Left ventricle myocardium inferior (tissue), 1 donor: ENCODE data around the gene CHCHD6. TPM values are rescaled to one million over a fixed set of nuclear protein-coding genes. Genes with fewer than 3 reads are reported as not detected.

ENCODE experiments used
- DNase-seq: peaks from one replicate; pipeline ENCODE4 v3.0.0-alpha.2; 2020
- H3K27ac ChIP-seq: fragments of 200-600 bp; replicated peaks from 2 replicates; pipeline ENCODE4 v1.8.0; 2021
- H3K27me3 ChIP-seq: fragments of 200-600 bp; 2 replicates; pipeline ENCODE4 v1.8.0; 2021; ENCODE audit warnings: low read depth
- H3K36me3 ChIP-seq: fragments of 200-600 bp; 2 replicates; pipeline ENCODE4 v1.8.0; 2021
- H3K4me1 ChIP-seq: fragments of 200-600 bp; 2 replicates; pipeline ENCODE4 v1.8.0; 2021
- H3K4me3 ChIP-seq: fragments of 200-600 bp; 2 replicates; pipeline ENCODE4 v1.8.0; 2021; ENCODE audit warnings: mild to moderate bottlenecking, moderate library complexity
- H3K9me3 ChIP-seq: fragments of 200-600 bp; replicated peaks from 2 replicates; pipeline ENCODE4 v1.8.0; 2021
- intact Hi-C: fragments of 100-400 bp; cut with micrococcal nuclease; formaldehyde crosslinking; loops from one replicate; pipeline ENCODE4 v1.11.0; 2022
- total RNA-seq: library from RNA; stranded (reverse); fragmentation: NEBNext Ultra II Directional; extraction: Animal tissue kit (Norgen Biotek cat#: 25700); gene quantifications from one replicate; pipeline ENCODE4 v1.2.1, GENCODE V29; 2021
- TF ChIP-seq, protein P1 (sequence below): fragments of 200-600 bp; IDR thresholded peaks from 2 replicates; pipeline ENCODE4 v1.8.0; 2021; ENCODE audit warnings: antibody characterized with exemption, mild to moderate bottlenecking, borderline replicate concordance
- donor health status: DM: no; HTN: yes; CAD: no; lungs with severe emphysema.

CHCHD6 gene
- total RNA-seq, 1 donor from 2014 or later = 10.1 TPM

DNA sequence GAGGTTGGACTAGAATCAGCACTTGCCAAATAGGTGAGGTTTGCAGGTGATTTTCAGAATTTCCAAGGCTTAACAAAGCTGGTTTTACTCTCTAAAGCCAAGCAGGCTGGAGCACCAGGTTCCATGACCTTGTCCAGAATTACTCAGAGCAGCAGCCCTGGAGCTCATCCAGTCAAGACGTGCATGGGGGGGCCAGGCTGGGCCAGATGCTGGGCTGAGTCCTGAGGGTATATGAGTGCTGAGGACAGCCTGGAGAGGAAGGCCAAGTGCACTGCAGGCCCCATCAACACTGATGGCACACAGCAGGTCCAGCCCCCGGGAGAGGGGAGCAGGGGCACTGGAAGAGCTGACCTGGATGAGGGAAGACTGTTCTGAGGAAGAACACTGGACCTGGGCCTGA is 46.1 kb upstream of the CHCHD6 start:
- Histone ChIP-seq H3K4me1 (peaks cover 18% of the 10 kb centered on the region), H3K4me3 (no peak overlapping the region), H3K9me3 (no peaks in the 10 kb centered on the region), H3K36me3 (no peaks in the 10 kb centered on the region), H3K27me3 (peaks cover 40% of the 10 kb centered on the region), H3K27ac (no peak overlapping the region)
- TF ChIP-seq, protein P1, sequence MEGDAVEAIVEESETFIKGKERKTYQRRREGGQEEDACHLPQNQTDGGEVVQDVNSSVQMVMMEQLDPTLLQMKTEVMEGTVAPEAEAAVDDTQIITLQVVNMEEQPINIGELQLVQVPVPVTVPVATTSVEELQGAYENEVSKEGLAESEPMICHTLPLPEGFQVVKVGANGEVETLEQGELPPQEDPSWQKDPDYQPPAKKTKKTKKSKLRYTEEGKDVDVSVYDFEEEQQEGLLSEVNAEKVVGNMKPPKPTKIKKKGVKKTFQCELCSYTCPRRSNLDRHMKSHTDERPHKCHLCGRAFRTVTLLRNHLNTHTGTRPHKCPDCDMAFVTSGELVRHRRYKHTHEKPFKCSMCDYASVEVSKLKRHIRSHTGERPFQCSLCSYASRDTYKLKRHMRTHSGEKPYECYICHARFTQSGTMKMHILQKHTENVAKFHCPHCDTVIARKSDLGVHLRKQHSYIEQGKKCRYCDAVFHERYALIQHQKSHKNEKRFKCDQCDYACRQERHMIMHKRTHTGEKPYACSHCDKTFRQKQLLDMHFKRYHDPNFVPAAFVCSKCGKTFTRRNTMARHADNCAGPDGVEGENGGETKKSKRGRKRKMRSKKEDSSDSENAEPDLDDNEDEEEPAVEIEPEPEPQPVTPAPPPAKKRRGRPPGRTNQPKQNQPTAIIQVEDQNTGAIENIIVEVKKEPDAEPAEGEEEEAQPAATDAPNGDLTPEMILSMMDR = no peak
- intact Hi-C loops = no loop called here
- DNase-seq = no peak

DNA sequence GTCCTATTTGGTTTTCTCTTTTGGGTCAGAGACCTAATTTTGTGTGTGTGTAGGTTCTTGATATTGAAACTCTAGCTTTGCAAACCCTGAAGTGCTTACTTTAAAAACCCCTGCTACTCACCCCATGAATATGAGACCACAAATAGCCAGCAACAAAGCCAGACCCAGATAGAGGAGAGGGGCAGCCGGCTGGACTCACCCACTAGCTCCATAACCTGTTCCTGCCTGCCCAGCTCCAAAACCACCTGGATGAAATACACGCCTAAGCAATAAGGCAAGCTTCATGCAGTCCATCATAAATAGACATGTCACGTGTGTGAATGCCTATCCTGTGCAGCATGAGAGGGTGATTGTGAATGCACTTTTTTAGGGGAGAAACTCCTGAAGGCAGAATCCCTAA is 45.5 kb upstream of the CHCHD6 start:
- Histone ChIP-seq H3K36me3 (no peaks in the 10 kb centered on the region), H3K4me1 (peaks cover 15% of the 10 kb centered on the region), H3K4me3 (no peak overlapping the region), H3K9me3 (no peaks in the 10 kb centered on the region), H3K27ac (no peak overlapping the region), H3K27me3 (peaks cover 47% of the 10 kb centered on the region)
- no peak for DNase-seq
- TF ChIP-seq, protein P1 = no peak
- intact Hi-C loops = no loop called here

DNA sequence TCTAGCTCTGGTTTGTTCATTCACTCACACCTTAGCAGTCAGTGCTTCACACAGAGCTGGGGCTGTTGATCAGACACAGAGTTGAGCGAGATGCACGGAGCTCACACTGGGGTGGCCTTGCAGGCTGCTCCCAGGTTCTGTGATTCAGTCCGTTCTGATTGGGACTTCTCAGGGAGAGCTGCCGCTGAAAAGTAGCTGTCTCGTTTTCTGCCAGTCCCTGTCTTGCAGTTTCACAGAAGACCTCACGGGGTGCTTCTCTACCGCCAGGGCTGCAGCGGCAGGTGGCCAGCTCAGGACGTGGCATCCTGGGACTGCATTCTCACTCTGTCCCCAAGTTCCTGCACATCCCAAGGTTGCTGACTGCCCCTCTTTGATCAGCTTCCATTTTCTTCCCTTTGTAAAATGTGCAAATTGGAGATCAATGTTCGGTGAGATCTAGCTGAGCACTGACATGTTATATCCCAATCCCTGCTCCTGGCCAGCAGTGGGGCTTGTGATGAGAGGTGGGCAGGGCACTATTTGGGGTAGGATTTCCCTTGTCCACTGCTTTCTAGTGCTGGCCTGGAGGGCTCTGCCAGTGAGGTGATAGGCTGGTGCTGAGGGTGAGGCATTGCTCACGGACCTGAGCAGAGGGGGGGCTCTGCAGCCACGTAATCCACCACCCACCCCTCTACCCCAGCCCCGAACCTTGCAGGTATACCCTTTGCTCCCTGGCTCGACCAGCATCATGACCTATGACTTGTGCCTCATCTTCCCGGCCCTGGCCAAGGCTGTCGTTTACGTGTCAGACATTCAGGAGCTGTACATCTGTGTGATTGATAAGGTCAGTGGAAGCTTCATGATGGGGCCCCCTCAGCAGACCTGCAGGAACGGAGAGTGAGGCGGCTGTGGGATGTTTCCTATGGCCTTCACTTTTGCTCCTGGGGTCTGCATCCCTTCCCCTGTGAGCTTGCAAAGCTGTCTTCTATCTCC is 43.8 kb upstream of the CHCHD6 start:
- Histone ChIP-seq H3K27me3 (peaks cover 49% of the 10 kb centered on the region), H3K4me1 (peaks cover 4% of the 10 kb centered on the region)
- intact Hi-C loops = no loop called here

DNA sequence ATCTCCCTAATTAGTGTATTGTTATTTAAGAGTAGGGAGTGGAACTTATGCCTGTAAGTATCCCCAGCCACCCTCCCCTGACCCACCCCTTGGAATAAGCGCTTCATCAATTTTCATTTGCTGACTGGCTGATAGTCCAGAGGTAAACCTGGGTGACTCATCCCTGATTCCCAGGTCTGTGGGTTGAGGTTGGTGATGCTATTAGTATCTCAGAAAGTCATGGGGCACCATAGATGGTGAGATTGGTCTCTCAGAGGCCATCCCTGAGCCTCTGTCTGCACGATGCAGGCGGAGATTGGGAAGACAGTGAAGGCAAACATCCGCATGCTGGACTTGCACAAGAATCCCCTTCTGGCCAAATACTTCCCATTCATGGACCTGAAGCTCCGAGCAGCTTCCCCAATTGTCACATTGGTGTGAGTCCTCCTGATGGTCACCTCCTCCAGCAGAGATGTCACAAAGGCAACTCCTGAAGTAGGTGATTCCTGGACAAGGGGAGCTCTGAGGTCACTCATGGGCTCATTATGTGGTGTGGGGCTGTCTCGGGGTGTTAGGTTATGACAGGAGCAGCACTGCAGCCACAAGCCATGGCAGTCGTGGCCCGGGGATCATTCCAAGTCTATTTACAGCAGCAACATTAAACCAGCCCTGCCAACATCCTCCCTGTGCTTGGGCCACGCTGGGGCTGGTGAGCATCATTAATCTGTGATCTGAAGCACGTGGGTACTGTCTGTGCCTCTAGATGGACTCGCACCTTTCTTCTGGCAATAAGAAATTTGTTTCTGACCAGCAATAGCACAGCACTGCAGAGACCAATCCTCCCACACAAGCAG is 42.3 kb upstream of the CHCHD6 start:
- DNase-seq = peak; percentile 31
- Histone ChIP-seq H3K4me1 (peaks cover 4% of the 10 kb centered on the region), H3K36me3 (no peaks in the 10 kb centered on the region), H3K27me3 (peaks cover 60% of the 10 kb centered on the region), H3K4me3 (no peak overlapping the region), H3K27ac (no peak overlapping the region), H3K9me3 (no peaks in the 10 kb centered on the region)
- TF ChIP-seq, protein P1 = no peak
- intact Hi-C loops = no loop called here

More for the DNA sequence above, 43.8 kb upstream of the CHCHD6 start:
- H3K36me3 ChIP-seq = no peaks in the 10 kb centered on the region
- no peaks in the 10 kb centered on the region for H3K9me3 ChIP-seq
- no peak for DNase-seq
- H3K27ac ChIP-seq = no peak overlapping the region
- TF ChIP-seq, protein P1 = peak; percentile 58
- no peak overlapping the region for H3K4me3 ChIP-seq

DNA sequence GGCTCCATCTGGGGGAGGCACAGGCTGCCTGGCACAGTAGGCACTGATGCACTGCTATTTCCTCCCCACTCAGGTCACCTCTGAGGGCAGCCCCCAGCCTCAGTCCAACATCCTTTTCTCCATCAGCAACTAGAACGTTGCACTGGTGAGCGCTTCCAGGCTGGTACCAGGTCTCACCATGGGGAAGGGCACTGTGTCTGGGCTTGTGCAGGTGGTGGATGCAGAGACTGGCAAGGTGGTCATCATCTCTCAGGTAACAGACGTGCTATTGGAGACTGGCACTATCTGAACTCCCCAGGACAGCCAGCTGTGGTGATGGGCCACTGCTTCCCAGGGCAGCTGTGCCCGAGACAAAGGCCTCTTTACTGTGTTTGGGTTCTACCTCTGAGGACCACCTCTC is 40.8 kb upstream of the CHCHD6 start:
- H3K27me3 ChIP-seq = peaks cover 60% of the 10 kb centered on the region
- intact Hi-C loops = no loop called here
- TF ChIP-seq, protein P1 = no peak
- no peak overlapping the region for H3K4me3 ChIP-seq
- H3K9me3 ChIP-seq = no peaks in the 10 kb centered on the region
- DNase-seq = no peak
- H3K4me1 ChIP-seq = peaks cover 4% of the 10 kb centered on the region
- H3K27ac ChIP-seq = no peak overlapping the region
- H3K36me3 ChIP-seq = no peaks in the 10 kb centered on the region
